HG02623 (cell line): ENCODE measurements around the gene IFT43.

Source experiments
- ATAC-seq: cut with Tn5 transposase; IDR thresholded peaks from one replicate; pipeline ENCODE4 v1.9.1; 2021; ENCODE audit warnings: moderate library complexity; ENCODE audit not compliant: unreplicated experiment

Gene IFT43

GRCh38 chr14:75979648-75980565, 5.7 kb upstream of the IFT43 start:
- no peak for ATAC-seq

- no peak for ATAC-seq
Measured at GRCh38 chr14:75980856-75981255, 4.7 kb upstream of the IFT43 start.

- peak; percentile 33 for ATAC-seq
Measured at GRCh38 chr14:75981426-75982265, 3.9 kb upstream of the IFT43 start, which contains the start of gene TGFB3. Gene TGFB3 (minus strand): TSS chr14:75981995. CDS start chr14:75980893, 1,102 bp downstream.

- ATAC-seq: peak; percentile 37
Measured at GRCh38 chr14:75982266-75983018, 3.1 kb upstream of the IFT43 start.

- no peak for ATAC-seq
Measured at GRCh38 chr14:75983019-75983358, 2.6 kb upstream of the IFT43 start.

GRCh38 chr14:75984674-75985073, 889 bp upstream of the IFT43 start:
- no peak for ATAC-seq

- ATAC-seq: no peak
Measured at GRCh38 chr14:75986439-75986765, 839 bp downstream of the IFT43 start.

GRCh38 chr14:75987201-75987970, 1.8 kb downstream of the IFT43 start:
- ATAC-seq: no peak

- no peak for ATAC-seq
Measured at GRCh38 chr14:75989134-75989533, 3.6 kb downstream of the IFT43 start.

GRCh38 chr14:75990297-75990696, 4.7 kb downstream of the IFT43 start:
- no peak for ATAC-seq

- no peak for ATAC-seq
Measured at GRCh38 chr14:75991753-75992152, 6.2 kb downstream of the IFT43 start.

GRCh38 chr14:75993567-75994041, 8.0 kb downstream of the IFT43 start:
- no peak for ATAC-seq

- ATAC-seq: no peak
Measured at GRCh38 chr14:75995372-75996041, 9.9 kb downstream of the IFT43 start.

GRCh38 chr14:75996488-75996887, 10.9 kb downstream of the IFT43 start:
- ATAC-seq: no peak

- ATAC-seq: no peak
Measured at GRCh38 chr14:75999511-76000190, 14.1 kb downstream of the IFT43 start.

GRCh38 chr14:76002383-76002782, 16.8 kb downstream of the IFT43 start:
- no peak for ATAC-seq

- ATAC-seq: no peak
Measured at GRCh38 chr14:76006253-76006652, 20.7 kb downstream of the IFT43 start.

- ATAC-seq: no peak
Measured at GRCh38 chr14:76007379-76007778, 21.8 kb downstream of the IFT43 start.

GRCh38 chr14:76007852-76008251, 22.3 kb downstream of the IFT43 start:
- no peak for ATAC-seq
